Astrocyte of the spinal cord (primary cell): ENCODE data around the gene PMPCA.
A peak's percentile ranks its signal among the peaks of the same experiment; 100 is the strongest.
"Not testable (repeated sequence)": the region's sequence is repeated elsewhere in the genome, so short reads cannot be mapped to it uniquely, and the experiment has no call there.

Experiments used
- DNase-seq: peaks from one replicate; pipeline ENCODE4 v3.0.0; 2011; ENCODE audit warnings: low read depth, low spot score
- H3K4me3 ChIP-seq: 2 replicates; pipeline ENCODE4 v1.5.1; 2011; ENCODE audit warnings: low read depth, mild to moderate bottlenecking, low read length, moderate library complexity
- in situ Hi-C: cut with HindIII; loops from 2 replicates; pipeline ENCODE4 v1.10.0; 2017; ENCODE audit warnings: low sequenced_read_pairs
- TF ChIP-seq, protein P1 (sequence below): IDR thresholded peaks from 2 replicates; pipeline ENCODE4 v1.5.1; 2012; ENCODE audit warnings: low read depth, mild to moderate bottlenecking, low read length, inconsistent platforms

The PMPCA gene

DNA sequence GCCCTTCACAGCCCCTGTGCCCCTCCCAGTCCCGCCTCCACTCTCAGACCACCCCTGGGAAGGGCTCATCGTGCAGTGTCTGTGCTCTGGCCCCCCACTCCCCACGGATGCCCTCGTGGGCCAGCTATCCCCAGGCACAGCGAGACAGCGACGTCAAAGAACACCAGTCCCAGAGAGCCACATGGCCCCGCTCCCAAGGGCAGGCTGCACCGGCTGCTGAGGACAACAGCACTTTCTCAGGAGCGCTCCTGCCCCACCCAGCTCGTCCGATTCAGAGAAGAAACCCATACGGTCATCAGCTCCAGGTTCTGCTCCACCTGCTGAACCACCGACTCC lies 5.7 kb upstream of the PMPCA start:
- TF ChIP-seq, protein P1, sequence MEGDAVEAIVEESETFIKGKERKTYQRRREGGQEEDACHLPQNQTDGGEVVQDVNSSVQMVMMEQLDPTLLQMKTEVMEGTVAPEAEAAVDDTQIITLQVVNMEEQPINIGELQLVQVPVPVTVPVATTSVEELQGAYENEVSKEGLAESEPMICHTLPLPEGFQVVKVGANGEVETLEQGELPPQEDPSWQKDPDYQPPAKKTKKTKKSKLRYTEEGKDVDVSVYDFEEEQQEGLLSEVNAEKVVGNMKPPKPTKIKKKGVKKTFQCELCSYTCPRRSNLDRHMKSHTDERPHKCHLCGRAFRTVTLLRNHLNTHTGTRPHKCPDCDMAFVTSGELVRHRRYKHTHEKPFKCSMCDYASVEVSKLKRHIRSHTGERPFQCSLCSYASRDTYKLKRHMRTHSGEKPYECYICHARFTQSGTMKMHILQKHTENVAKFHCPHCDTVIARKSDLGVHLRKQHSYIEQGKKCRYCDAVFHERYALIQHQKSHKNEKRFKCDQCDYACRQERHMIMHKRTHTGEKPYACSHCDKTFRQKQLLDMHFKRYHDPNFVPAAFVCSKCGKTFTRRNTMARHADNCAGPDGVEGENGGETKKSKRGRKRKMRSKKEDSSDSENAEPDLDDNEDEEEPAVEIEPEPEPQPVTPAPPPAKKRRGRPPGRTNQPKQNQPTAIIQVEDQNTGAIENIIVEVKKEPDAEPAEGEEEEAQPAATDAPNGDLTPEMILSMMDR, result no peak
- H3K4me3 ChIP-seq, result no peak overlapping the region
- in situ Hi-C loops, result no loop called here
- no peak for DNase-seq

DNA sequence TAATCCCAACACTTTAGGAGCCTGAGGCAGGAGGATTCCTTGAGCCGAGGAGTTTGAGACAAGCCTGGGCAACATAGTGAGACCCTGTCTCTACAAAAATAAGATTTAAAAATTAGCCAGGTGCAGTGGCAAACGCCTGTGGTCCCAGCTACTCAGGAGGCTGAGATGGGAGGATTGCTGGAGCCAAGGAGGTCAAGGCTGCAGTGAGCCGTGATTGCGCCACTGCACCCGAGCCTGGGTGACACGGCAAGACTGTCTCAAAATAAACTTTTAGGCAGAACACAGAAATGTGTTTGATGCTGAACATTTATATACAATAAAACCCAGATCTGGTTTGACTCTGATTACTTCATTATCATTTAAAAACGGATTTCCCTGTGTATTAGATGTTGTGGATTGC lies 5.0 kb upstream of the PMPCA start:
- in situ Hi-C loops, result no loop called here
- no peak for DNase-seq
- no peak overlapping the region for H3K4me3 ChIP-seq
- TF ChIP-seq, protein P1, result no peak

DNA sequence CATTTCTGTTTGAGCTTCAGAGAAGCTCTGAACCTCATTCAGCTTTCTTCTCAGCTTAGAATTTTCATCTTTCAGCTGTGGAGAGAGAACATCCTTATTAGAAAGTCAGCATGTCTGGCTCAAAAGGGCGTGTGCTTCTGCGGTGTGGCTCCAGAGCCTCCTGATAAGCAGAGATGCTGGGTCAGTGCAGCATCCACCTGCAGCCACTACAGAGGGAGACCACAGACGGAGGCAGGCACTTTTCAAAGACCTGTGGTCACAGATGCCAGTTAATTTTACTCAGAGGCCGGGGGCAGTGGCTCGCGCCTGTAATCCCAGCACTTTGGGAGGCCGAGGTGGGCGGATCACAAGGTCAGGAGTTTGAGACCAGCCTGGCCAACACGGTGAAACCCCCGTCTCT lies 4.6 kb upstream of the PMPCA start:
- DNase-seq, in situ Hi-C loops: not testable (repeated sequence)

DNA sequence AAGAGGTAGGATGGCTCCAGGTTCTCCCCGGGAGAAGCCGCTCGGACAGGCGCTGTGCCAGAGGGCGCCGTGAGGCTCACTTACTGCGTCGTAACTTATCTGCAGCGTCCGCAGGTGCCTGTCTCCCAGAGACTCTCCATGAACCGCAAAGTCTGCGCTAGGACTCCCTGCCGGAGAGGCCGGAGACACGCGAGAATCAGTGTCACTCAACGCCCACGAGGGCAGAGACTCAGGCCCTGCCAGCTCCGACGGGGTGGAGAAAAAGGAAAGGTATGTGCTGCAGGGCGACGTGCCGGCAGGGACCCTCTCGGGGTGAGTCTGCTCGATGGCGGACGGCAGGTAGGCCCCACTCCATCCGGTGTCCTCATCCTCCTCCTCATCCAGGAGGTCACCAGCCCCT lies 3.4 kb upstream of the PMPCA start:
- DNase-seq, H3K4me3 ChIP-seq, in situ Hi-C loops: not testable (repeated sequence)

More for the DNA sequence above, 4.6 kb upstream of the PMPCA start:
- not testable (repeated sequence) for H3K4me3 ChIP-seq

DNA sequence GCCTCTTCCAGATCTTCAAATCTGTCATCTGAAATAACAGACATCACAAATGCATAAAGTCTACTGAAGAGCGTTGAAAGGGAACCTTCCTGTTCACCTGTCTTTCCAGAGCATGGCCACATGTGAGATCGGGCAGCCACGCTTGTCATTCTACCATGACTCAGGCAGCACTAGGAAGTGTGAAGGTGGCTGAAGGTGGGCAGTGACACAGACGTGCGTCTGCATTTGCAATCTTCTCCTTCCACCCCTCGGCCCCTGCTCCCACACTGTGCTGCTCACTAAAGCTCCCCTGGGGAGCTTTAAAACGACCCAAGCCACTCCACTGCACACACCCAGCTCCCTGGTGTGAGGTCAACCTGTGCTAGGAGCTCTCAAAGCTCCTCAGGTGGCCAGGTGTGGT lies 2.5 kb upstream of the PMPCA start:
- in situ Hi-C loops, result no loop called here
- DNase-seq, result no peak
- no peak overlapping the region for H3K4me3 ChIP-seq
- TF ChIP-seq, protein P1, result no peak

DNA sequence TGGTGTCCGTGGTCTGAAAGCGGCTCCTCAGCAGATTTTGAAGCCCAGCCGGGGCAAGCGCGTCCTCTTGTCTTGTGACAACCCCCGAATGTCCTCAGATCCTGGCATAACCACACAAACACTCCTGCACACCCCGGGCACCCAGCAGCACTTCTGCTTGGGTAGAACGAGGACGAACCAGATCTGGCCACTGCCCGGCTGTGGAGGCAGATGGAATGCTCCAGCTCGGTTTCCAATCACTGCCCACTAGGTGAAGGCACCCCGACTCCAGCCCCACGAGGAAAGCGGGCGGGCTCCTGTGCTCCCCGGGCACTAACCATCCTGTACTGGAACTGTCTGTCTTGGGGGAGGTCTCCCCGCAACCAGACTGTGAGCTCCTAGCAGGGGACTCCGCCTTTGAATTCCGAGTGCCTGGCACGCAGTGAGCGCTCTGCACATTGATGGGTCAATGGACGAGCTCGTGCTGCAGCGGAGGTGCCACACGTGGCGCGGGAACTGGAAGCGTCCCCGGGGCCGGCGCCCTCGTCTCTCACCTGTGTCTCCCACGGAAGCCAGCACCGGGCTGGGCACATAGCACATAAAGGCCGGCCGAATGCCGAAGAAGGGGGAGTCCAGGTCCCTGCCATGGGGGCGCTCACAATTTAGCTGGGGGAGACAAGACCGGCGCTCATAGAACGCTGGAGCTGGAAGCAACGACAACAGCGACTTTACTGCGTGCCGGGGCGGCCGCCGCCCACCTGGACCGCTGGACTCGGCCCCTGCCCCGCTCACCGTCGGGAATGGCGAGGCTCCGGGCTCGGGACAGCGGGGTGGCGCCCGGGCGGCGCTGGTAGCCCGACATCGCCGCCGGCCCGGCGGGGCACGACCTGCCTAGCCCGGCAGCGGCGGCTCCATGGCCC lies 652 bp upstream of the PMPCA start:
- TF ChIP-seq, protein P1, result no peak
- in situ Hi-C loops, result no loop called here
- no peak for DNase-seq
- H3K4me3 ChIP-seq, result peak overlapping the region; percentile 91

DNA sequence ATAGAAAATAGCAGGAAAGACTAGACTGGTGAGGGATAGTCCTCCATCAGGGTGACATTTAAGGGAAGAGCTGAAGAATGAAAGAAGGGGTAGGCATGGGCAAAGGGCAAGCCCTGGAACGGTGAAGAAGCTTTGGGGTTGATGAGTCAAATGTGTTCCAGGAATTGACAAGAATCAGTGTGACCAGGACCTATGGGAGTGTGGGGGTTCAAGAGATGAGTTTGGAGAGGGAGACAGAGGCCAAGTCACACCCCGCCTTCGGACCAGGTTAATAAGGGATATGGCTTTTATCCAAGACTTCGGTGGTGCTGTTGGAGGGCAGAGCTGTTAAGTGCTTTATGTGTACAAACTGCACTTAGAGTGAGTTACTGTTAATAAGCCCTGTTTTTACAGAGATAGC lies 920 bp downstream of the PMPCA start:
- H3K4me3 ChIP-seq, result peak overlapping the region; percentile 91
- in situ Hi-C loops, result no loop called here
- TF ChIP-seq, protein P1, result no peak
- no peak for DNase-seq

DNA sequence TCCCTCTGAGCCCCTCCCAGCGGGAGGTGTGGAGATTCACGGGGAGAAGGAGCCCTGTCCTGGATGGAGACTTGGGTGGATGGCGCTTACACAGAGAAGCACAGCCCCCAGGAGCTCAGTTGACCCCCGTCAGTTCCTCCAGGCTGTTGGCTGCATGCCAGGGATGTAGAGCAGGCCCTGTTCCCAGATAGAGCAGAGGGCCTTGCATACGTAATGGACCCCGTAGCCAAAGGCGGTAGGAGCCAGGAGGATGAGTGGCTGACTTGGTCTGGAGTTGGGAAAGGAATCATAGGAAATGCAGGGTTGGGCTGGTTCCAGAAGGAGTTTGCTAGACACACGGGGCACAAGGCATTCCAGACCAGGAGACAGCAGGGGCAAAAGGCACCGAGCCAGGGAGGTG lies 2.5 kb downstream of the PMPCA start:
- TF ChIP-seq, protein P1, result no peak
- in situ Hi-C loops, result no loop called here
- DNase-seq, result no peak
- H3K4me3 ChIP-seq, result no peak overlapping the region
